Measurements from ENCODE around the gene ESRRA. TPM values are rescaled to one million over a fixed set of nuclear protein-coding genes. Genes with fewer than 3 reads are reported as not detected.
A peak's percentile ranks its signal among the peaks of the same experiment; 100 is the strongest.

ESRRA gene
- polyA plus RNA-seq, 3 donors: 16.6 to 30.5 (median 26.3) TPM

- no peak for DNase-seq (ENCODE audit: extremely low read depth in 1 of 11, low read depth in 9 of 11, low spot score in 4 of 11)
Measured at GRCh38 chr11:64353715-64354506, 48.6 kb downstream of the ESRRA start.

- peak in 3 of 11 donors; percentile 27 to 61 (median 52) for DNase-seq (ENCODE audit: extremely low read depth in 1 of 11, low read depth in 9 of 11, low spot score in 4 of 11)
Measured at GRCh38 chr11:64355078-64355940, 50.0 kb downstream of the ESRRA start.

GRCh38 chr11:64356498-64357411 lies 51.4 kb downstream of the ESRRA start:
- no peak for DNase-seq (ENCODE audit: extremely low read depth in 1 of 11, low read depth in 9 of 11, low spot score in 4 of 11)

- no peak for DNase-seq (ENCODE audit: extremely low read depth in 1 of 11, low read depth in 9 of 11, low spot score in 4 of 11)
Measured at GRCh38 chr11:64357446-64357845, 52.1 kb downstream of the ESRRA start.

- no peak for DNase-seq (ENCODE audit: extremely low read depth in 1 of 11, low read depth in 9 of 11, low spot score in 4 of 11)
Measured at GRCh38 chr11:64357904-64358535, 52.7 kb downstream of the ESRRA start.

- no peak for DNase-seq (ENCODE audit: extremely low read depth in 1 of 11, low read depth in 9 of 11, low spot score in 4 of 11)
Measured at GRCh38 chr11:64358536-64358906, 53.2 kb downstream of the ESRRA start.

GRCh38 chr11:64358907-64359711 lies 53.8 kb downstream of the ESRRA start, which contains the start of gene RPS6KA4:
Gene RPS6KA4, plus strand, starts transcription at chr11:64359162. Its CDS starts 74 bp downstream, at chr11:64359236.
- peak in 3 of 11 donors; percentile 42 to 66 (median 58) for DNase-seq (ENCODE audit: extremely low read depth in 1 of 11, low read depth in 9 of 11, low spot score in 4 of 11)

GRCh38 chr11:64359712-64360445 lies 54.6 kb downstream of the ESRRA start:
- no peak for DNase-seq (ENCODE audit: extremely low read depth in 1 of 11, low read depth in 9 of 11, low spot score in 4 of 11)

- DNase-seq (ENCODE audit: extremely low read depth in 1 of 11, low read depth in 9 of 11, low spot score in 4 of 11): no peak
Measured at GRCh38 chr11:64360448-64360921, 55.2 kb downstream of the ESRRA start.

GRCh38 chr11:64361659-64362058 lies 56.3 kb downstream of the ESRRA start:
- DNase-seq (ENCODE audit: extremely low read depth in 1 of 11, low read depth in 9 of 11, low spot score in 4 of 11): no peak

GRCh38 chr11:64362339-64362738 lies 57.0 kb downstream of the ESRRA start:
- no peak for DNase-seq (ENCODE audit: extremely low read depth in 1 of 11, low read depth in 9 of 11, low spot score in 4 of 11)

- DNase-seq (ENCODE audit: extremely low read depth in 1 of 11, low read depth in 9 of 11, low spot score in 4 of 11): no peak
Measured at GRCh38 chr11:64364435-64364834, 59.1 kb downstream of the ESRRA start.

GRCh38 chr11:64364911-64365310 lies 59.6 kb downstream of the ESRRA start:
- DNase-seq (ENCODE audit: extremely low read depth in 1 of 11, low read depth in 9 of 11, low spot score in 4 of 11): no peak
